ENCODE measurements around the gene UBXN1.

UBXN1 gene

GRCh38 chr11:62709247-62710000 lies 30.6 kb upstream of the UBXN1 start:
- no peak for TF ChIP-seq CTCF (conservative IDR thresholded peaks at IDR 0.05; ENCODE audit: low read depth, low read length)
- peak; percentile 99 for DNase-seq (ENCODE audit: low read depth)
- peak overlapping the region; percentile 68 for H3K4me3 ChIP-seq (ENCODE audit: low read depth, low read length)

DNA sequence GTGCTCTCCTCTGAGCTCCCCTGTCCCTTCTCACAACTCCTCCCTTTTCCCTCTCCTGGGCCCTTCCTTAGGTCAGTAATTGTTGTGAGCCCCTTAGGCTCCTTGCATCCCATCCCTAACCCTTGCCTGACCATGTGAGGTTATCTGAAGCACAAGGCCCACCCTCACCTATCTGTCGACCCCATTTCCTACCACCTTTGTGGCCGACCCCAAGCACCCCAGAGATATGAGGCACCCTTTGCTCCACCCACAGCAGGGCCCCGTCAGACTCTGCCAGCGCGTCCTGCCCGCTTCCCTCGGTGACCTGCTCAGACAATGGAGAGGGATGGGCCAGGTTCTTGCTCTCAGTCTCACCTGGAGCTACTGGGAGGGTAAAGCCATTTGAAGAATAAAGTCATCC lies 29.9 kb upstream of the UBXN1 start:
- no peak for DNase-seq (ENCODE audit: low read depth)
- no peak for TF ChIP-seq CTCF (conservative IDR thresholded peaks at IDR 0.05; ENCODE audit: low read depth, low read length)
- peak overlapping the region; percentile 68 for H3K4me3 ChIP-seq (ENCODE audit: low read depth, low read length)

- no peak for TF ChIP-seq CTCF (conservative IDR thresholded peaks at IDR 0.05; ENCODE audit: low read depth, low read length)
- no peak for DNase-seq (ENCODE audit: low read depth)
- peak overlapping the region; percentile 68 for H3K4me3 ChIP-seq (ENCODE audit: low read depth, low read length)
Measured at GRCh38 chr11:62708392-62708791, 29.5 kb upstream of the UBXN1 start.

DNA sequence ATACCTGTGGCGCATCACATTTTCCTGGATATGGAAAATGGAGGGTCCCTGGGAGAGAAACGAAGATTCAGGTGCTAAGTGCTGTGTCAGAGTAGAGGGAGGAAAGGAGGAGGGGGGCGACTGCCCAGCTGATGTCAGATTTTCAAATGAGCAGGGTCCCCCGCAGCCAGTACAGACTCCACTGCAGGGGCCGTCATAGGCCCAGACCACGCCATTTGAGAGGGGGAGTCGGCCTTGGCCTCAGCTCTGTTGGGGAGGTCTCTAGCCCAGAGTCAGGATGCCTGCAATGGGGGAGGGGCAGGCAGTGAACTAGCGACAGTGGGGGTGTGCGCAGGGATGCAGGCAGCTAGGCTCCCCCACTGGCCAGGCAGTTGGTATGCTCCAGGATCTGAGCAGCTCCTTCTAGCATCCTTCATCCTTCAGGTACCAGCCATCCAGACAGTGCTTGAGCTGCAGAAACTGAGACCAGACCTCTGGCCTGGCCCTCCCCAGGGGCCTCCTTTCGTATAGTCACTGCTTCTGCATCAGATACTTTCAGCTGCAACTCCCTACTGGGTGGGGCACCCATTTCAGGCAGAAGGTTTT lies 28.5 kb upstream of the UBXN1 start, which contains the start of the genes BSCL2 and GNG3:
Gene BSCL2 (minus strand): TSS at position 148 of the 585 bp plus-strand sequence. CDS start 229 bp downstream, outside the sequence.
Gene GNG3 (plus strand): TSS at position 400 of the 585 bp plus-strand sequence. CDS start 620 bp downstream, outside the sequence.
- no peak for TF ChIP-seq CTCF (conservative IDR thresholded peaks at IDR 0.05; ENCODE audit: low read depth, low read length)
- no peak for DNase-seq (ENCODE audit: low read depth)
- peak within 1 kb of the TSS; percentile 82 for H3K4me3 ChIP-seq (ENCODE audit: low read depth, low read length)

GRCh38 chr11:62706850-62707247 lies 28.0 kb upstream of the UBXN1 start:
- TF ChIP-seq CTCF (conservative IDR thresholded peaks at IDR 0.05; ENCODE audit: low read depth, low read length) = no peak
- DNase-seq (ENCODE audit: low read depth) = no peak
- no peak overlapping the region for H3K4me3 ChIP-seq (ENCODE audit: low read depth, low read length)

- peak; percentile 94 for DNase-seq (ENCODE audit: low read depth)
- no peak for TF ChIP-seq CTCF (conservative IDR thresholded peaks at IDR 0.05; ENCODE audit: low read depth, low read length)
- H3K4me3 ChIP-seq (ENCODE audit: low read depth, low read length) = peak overlapping the region; percentile 82
Measured at GRCh38 chr11:62705880-62706849, 27.3 kb upstream of the UBXN1 start.

Data from choroid plexus epithelial cell (primary cell).